ENCODE measurements around the gene STX8.

DNA sequence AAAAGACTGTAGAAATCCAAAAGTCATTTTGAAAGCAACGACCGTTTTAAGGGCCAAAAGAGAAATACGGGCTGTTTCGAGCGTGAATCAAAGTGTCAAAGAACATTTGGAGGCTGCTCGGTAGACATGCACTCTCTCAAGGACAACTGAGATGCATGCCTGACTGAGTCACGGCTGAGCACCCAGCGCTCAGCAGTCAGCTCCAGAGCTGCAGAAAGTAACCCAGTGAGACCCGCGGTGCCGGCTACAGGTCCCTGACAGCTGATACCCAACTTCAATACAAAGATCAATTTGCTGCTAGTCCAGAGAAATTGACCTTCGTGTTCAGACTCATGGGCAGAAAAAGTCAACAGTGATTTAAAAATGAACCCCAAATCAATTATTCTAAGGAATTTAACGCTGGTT lies 214.9 kb downstream of the STX8 start:
- TF ChIP-seq CTCF (IDR thresholded peaks at IDR 0.05) (no peak), POLR2AphosphoS5 (IDR thresholded peaks at IDR 0.05; ENCODE audit: low read depth, low read length) (no peak), MEF2A (IDR thresholded peaks at IDR 0.05; ENCODE audit: borderline replicate concordance, low read depth) (no peak), FOXM1 (IDR thresholded peaks at IDR 0.05; ENCODE audit: low read depth) (no peak), USF2 (IDR thresholded peaks at IDR 0.05; ENCODE audit: borderline replicate concordance, low read depth, low read length) (no peak), YY1 (IDR thresholded peaks at IDR 0.05; ENCODE audit: low read depth) (no peak), EP300 (IDR thresholded peaks at IDR 0.05; ENCODE audit: borderline replicate concordance in 1 of 2, low read depth in 1 of 2, low read length in 1 of 2) (no peak), CHD2 (IDR thresholded peaks at IDR 0.05; ENCODE audit: low read length, partially characterized antibody) (no peak)
- TF ChIP-seq, protein P1, sequence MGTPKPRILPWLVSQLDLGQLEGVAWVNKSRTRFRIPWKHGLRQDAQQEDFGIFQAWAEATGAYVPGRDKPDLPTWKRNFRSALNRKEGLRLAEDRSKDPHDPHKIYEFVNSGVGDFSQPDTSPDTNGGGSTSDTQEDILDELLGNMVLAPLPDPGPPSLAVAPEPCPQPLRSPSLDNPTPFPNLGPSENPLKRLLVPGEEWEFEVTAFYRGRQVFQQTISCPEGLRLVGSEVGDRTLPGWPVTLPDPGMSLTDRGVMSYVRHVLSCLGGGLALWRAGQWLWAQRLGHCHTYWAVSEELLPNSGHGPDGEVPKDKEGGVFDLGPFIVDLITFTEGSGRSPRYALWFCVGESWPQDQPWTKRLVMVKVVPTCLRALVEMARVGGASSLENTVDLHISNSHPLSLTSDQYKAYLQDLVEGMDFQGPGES (IDR thresholded peaks at IDR 0.05; ENCODE audit: low read depth, low read length) = no peak

Measured in SK-N-SH (cell line).